Measurements from ENCODE around the gene KIF22. TPM values are rescaled to one million over a fixed set of nuclear protein-coding genes. Genes with fewer than 3 reads are reported as not detected.
A peak's percentile ranks its signal among the peaks of the same experiment; 100 is the strongest.
"Not testable (repeated sequence)": the region's sequence is repeated elsewhere in the genome, so short reads cannot be mapped to it uniquely, and the experiment has no call there.

The KIF22 gene
- total RNA-seq, 4 donors from 2014 or later: 38.4 to 68.6 (median 57.2) TPM

DNA sequence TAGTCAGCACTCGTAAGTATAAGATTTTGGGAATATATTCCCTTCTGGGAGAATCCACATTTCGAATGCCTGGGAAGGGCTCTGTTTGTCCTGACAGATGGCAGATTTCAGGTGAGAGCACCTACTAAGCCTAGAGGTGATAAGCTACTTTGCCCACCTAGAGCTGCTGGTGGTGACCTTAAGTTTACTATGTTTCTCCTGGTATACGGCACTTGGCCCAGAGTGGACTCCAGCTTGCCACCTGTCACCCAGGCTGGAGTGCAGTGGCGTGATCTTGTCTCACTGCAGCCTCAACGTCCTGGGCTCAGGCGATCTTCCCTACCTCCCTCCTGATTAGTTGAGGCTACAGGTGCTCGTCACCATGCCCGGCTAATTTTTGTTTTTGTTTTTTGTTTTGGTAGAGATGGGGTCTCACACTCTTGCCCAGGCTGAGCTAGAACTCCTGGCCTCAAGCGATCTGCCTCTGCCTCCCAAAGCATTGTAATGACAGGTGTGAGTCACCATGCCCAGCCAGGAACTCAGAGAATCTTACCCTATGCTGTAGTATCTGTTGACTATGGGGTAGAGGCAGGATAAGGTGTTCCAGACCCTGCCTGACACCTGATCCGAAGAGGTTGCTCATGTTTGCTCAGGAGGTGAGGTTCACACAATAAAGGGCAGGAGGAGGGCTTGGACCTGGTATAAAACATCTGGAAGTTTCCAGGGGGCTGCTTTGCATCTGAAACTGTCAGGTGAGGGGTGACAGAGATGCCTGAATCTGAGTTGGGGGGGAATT lies 12.8 kb upstream of the KIF22 start, which contains the start of gene ZG16:
ZG16 (plus strand) TSS at position 681 of the 775 bp plus-strand sequence. CDS start 1,011 bp downstream, outside the sequence.
- Histone ChIP-seq H3K27me3 (no peaks in the 10 kb centered on the region), H3K9me3 (no peaks in the 10 kb centered on the region), H3K4me1 (no peaks in the 10 kb centered on the region), H3K27ac (no peak within 1 kb of the TSS), H3K36me3 (no peaks in the 10 kb centered on the region), H3K4me3 (replicated peaks in 1 of 3) (no peak within 1 kb of the TSS)
- DNase-seq: no peak
- intact Hi-C loops (cut with DNase I): no loop called here
- TF ChIP-seq, protein P1, sequence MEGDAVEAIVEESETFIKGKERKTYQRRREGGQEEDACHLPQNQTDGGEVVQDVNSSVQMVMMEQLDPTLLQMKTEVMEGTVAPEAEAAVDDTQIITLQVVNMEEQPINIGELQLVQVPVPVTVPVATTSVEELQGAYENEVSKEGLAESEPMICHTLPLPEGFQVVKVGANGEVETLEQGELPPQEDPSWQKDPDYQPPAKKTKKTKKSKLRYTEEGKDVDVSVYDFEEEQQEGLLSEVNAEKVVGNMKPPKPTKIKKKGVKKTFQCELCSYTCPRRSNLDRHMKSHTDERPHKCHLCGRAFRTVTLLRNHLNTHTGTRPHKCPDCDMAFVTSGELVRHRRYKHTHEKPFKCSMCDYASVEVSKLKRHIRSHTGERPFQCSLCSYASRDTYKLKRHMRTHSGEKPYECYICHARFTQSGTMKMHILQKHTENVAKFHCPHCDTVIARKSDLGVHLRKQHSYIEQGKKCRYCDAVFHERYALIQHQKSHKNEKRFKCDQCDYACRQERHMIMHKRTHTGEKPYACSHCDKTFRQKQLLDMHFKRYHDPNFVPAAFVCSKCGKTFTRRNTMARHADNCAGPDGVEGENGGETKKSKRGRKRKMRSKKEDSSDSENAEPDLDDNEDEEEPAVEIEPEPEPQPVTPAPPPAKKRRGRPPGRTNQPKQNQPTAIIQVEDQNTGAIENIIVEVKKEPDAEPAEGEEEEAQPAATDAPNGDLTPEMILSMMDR (IDR thresholded peaks at IDR 0.05): no peak
- no peak for TF ChIP-seq POLR2A (IDR thresholded peaks at IDR 0.05)
- 79 to 86% methylated on average over 9 to 10 of the region's 10 CpGs for WGBS, 2 donors

DNA sequence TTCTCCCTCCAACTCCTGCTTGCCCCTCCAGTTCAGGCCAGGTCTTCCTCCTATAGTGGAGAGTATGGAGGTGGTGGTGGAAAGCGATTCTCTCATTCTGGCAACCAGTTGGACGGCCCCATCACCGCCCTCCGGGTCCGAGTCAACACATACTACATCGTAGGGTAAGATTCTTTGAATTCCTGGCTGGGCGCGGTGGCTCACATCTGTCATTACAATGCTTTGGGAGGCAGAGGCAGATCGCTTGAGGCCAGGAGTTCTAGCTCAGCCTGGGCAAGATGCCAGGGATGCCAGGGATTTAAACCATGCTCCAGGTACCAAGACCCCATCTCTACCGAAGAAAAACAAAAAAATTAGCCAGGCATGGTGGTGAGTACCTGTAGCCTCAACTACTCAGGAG lies 11.1 kb upstream of the KIF22 start:
- intact Hi-C loops (cut with DNase I): no loop called here
- Histone ChIP-seq H3K36me3 (no peaks in the 10 kb centered on the region), H3K9me3 (no peaks in the 10 kb centered on the region), H3K4me3 (replicated peaks in 1 of 3) (no peak overlapping the region), H3K27ac (no peak overlapping the region), H3K4me1 (peaks cover 3 to 6% of the 10 kb centered on the region in 2 donors), H3K27me3 (no peaks in the 10 kb centered on the region)
- DNase-seq: no peak
- WGBS, 2 donors: 56 to 57% methylated on average over 2 to 10 of the region's 10 CpGs
- no peak for TF ChIP-seq POLR2A (IDR thresholded peaks at IDR 0.05)
- TF ChIP-seq, protein P1 (IDR thresholded peaks at IDR 0.05): no peak

DNA sequence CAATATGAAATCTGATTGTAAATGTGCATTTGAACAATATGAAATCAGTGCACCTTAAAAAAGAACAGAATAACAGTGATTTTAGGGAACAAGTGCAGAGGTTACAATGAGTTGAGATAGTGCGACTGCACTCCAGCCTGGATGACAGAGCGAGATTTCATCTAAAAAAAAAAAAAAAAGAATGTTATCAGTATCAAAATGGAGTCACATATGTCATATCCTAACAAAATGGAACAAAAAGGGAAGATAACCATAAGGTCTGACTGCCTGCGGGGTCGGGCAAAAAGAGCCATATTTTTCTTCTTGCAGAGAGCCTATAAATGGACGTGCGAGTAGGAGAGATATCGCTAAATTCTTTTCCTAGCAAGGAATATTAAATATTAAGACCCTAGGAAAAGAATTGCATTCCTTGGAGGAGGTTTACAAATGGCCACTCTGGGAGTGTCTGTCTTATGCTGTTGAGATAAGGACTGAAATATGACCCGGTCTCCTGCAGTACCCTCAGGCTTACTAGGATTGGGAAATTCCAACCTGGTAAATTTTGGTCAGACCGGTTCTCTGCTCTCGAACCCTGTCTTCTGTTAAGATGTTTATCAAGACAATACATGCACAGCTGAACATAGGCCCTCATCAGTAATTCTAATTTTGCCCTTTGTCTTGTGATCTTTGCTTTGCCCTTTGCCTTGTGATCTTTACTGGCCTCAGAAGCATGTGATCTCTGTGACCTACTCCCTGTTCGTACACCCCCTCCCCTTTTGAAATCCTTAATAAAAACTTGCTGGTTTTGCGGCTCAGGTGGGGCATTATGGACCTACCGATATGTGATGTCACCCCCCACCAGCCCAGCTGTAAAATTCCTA lies 7.2 kb upstream of the KIF22 start:
- H3K27me3 ChIP-seq; DNase-seq; H3K36me3 ChIP-seq; H3K4me3 ChIP-seq (replicated peaks in 1 of 3); H3K9me3 ChIP-seq; intact Hi-C loops (cut with DNase I): not testable (repeated sequence)
- peak overlapping the region in 2 of 3 donors; percentile 5 to 62 for H3K27ac ChIP-seq
- WGBS, 2 donors: 70 to 72% methylated on average over 13 of the region's 13 CpGs
- peaks cover 15 to 16% of the 10 kb centered on the region in 2 donors for H3K4me1 ChIP-seq

DNA sequence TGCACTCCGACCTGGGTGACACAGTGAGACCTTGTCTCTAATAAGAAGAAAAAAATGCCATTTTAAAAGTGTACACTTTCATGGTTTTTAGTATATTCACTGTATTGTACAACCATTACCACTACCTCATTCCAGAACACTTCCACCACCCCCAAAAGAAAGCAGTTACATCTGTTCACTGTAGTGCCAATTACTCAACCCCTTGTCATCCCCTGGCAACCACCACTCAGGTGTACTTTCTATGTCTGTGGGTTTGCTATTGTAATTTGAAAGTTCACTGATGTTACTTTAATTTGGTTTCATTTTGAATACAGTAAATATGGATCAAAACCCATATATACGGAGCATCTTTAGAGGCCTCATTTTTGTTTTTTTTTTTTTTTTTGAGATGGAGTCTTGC lies 6.4 kb upstream of the KIF22 start:
- no peaks in the 10 kb centered on the region for H3K36me3 ChIP-seq
- no peaks in the 10 kb centered on the region for H3K9me3 ChIP-seq
- no peak for TF ChIP-seq POLR2A (IDR thresholded peaks at IDR 0.05)
- TF ChIP-seq, protein P1 (IDR thresholded peaks at IDR 0.05): no peak
- 88 to 96% methylated on average over 2 of the region's 2 CpGs for WGBS, 2 donors
- H3K4me1 ChIP-seq: peaks cover 15 to 16% of the 10 kb centered on the region in 2 donors
- no peaks in the 10 kb centered on the region for H3K27me3 ChIP-seq
- no peak overlapping the region for H3K4me3 ChIP-seq (replicated peaks in 1 of 3)
- intact Hi-C loops (cut with DNase I): no loop called here
- peak; percentile 32 to 33 for DNase-seq
- H3K27ac ChIP-seq: peak overlapping the region; percentile 50 to 67 (median 62)

DNA sequence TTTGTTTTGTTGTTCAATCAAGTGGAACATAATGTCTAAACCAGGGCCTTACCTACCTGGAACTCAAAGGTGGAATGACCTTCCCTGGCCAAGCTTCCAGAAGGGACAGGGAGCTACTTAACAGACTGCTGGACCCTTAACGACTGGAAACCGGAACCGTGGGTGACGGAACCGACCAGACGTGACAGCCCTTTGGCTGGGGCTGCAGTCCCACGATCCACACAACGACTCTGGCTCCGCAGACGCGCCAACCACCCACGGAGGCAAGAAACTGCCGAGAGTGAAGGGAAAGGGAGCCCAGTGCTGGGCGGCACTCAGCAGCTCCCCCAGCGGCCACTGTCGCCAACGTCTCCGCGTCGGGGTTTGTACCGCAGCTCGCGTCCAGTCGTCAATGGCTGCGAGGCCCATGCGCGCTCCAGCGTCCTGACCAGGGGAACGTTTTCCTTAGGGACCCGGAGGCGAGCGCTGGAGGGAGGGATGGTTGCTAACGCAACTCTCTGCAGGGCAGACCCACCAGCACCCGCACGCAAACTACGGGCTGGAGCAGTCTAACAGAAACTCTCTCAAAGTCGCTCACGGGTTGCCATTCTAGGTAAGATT lies 5.5 kb upstream of the KIF22 start:
- Histone ChIP-seq H3K4me3 (replicated peaks in 1 of 3) (no peak overlapping the region), H3K27ac (peak overlapping the region; percentile 50 to 67 (median 62)), H3K36me3 (no peaks in the 10 kb centered on the region), H3K27me3 (no peaks in the 10 kb centered on the region), H3K4me1 (peaks cover 19 to 23% of the 10 kb centered on the region in 2 donors), H3K9me3 (no peaks in the 10 kb centered on the region)
- intact Hi-C loops (cut with DNase I): no loop called here
- 9 to 11% methylated on average over 22 to 33 of the region's 38 CpGs for WGBS, 2 donors
- DNase-seq: peak; percentile 93 to 94
- TF ChIP-seq POLR2A (IDR thresholded peaks at IDR 0.05): peak in 1 of 2 donors; percentile 28
- TF ChIP-seq, protein P1 (IDR thresholded peaks at IDR 0.05): peak; percentile 42 to 88 (median 74)

DNA sequence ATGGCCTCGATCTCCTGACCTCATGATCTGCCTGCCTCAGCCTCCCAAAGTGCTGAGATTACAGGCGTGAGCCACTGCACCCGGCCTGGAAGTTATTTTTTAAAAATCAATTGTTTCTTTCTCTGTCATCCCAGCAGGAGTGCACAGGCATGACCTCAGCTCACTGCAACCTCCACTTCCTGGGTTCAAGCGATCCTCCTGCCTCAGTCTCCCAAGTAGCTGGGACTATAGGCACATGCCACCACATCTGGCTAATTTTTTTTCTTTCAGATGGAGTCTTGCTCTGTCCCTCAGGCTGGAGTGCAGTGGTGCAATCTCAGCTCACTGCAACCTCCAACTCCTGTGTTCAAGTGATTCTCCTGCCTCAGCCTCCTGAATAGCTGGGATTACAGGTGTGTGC lies 3.4 kb upstream of the KIF22 start:
- 86 to 92% methylated on average over 4 of the region's 4 CpGs for WGBS, 2 donors
- peaks cover 31 to 32% of the 10 kb centered on the region in 2 donors for H3K4me1 ChIP-seq
- H3K27me3 ChIP-seq; intact Hi-C loops (cut with DNase I); DNase-seq; H3K27ac ChIP-seq; H3K4me3 ChIP-seq (replicated peaks in 1 of 3); H3K36me3 ChIP-seq; H3K9me3 ChIP-seq: not testable (repeated sequence)
